ENCODE results near the gene CHIC1.
"Not testable (repeated sequence)": the region's sequence is repeated elsewhere in the genome, so short reads cannot be mapped to it uniquely, and the experiment has no call there.

Gene CHIC1

GRCh38 chrX:73707014-73707413 is 144.0 kb downstream of the CHIC1 start:
- H3K4me3 ChIP-seq (ENCODE audit: low read length in 2 of 2); H3K36me3 ChIP-seq (ENCODE audit: control insufficient read depth in 2 of 2, insufficient read depth in 2 of 2, low read length in 2 of 2); H3K4me1 ChIP-seq (ENCODE audit: control insufficient read depth in 2 of 2, insufficient read depth in 2 of 2, low read length in 2 of 2); H3K27me3 ChIP-seq (ENCODE audit: control insufficient read depth in 2 of 2, insufficient read depth in 2 of 2, low read length in 2 of 2); H3K27ac ChIP-seq (ENCODE audit: low read depth in 2 of 2, low read length in 2 of 2); H3K9me3 ChIP-seq (ENCODE audit: control insufficient read depth in 2 of 2, low read length in 2 of 2); H3K9ac ChIP-seq (ENCODE audit: low read depth in 1 of 2, low read length in 2 of 2): not testable (repeated sequence)

- Histone ChIP-seq H3K4me1 (ENCODE audit: control insufficient read depth in 2 of 2, insufficient read depth in 2 of 2, low read length in 2 of 2) (no peaks in the 10 kb centered on the region), H3K9me3 (ENCODE audit: control insufficient read depth in 2 of 2, low read length in 2 of 2) (peaks cover 0 to 3% of the 10 kb centered on the region in 2 donors), H3K36me3 (ENCODE audit: control insufficient read depth in 2 of 2, insufficient read depth in 2 of 2, low read length in 2 of 2) (no peaks in the 10 kb centered on the region), H3K27me3 (ENCODE audit: control insufficient read depth in 2 of 2, insufficient read depth in 2 of 2, low read length in 2 of 2) (peaks cover 0 to 2% of the 10 kb centered on the region in 2 donors), H3K4me3 (ENCODE audit: low read length in 2 of 2) (no peak overlapping the region), H3K27ac (ENCODE audit: low read depth in 2 of 2, low read length in 2 of 2) (no peak overlapping the region), H3K9ac (ENCODE audit: low read depth in 1 of 2, low read length in 2 of 2) (no peak overlapping the region)
Observed at GRCh38 chrX:73728602-73729001, 165.6 kb downstream of the CHIC1 start.

Data from mucosa of rectum (tissue), 2 donors.